Heart right ventricle (tissue), 16 donors: ENCODE measurements around the gene MGAT5. TPM values are rescaled to one million over a fixed set of nuclear protein-coding genes. Genes with fewer than 3 reads are reported as not detected.
A peak's percentile ranks its signal among the peaks of the same experiment; 100 is the strongest.

Source experiments
- ATAC-seq, 8 donors: fragments of 200-7000 bp; cut with Tn5 transposase; one replicate each; pipeline ENCODE4 v1.9.1; 2020; ENCODE audit warnings: mild to moderate bottlenecking in 8 of 8, moderate library complexity in 8 of 8, moderate number of reproducible peaks in 1 of 8
- DNase-seq, 2 donors: peaks; one replicate each; pipeline ENCODE4 v3.0.0-alpha.2; 2020
- H3K27ac ChIP-seq, 10 donors: fragments of 200-600 bp; sonication (generic) in 2 of 10; one replicate each; pipeline versions ENCODE4 v1.5.0 to v1.8.0; 2020 to 2022; ENCODE audit warnings: mild to moderate bottlenecking in 3 of 10
- H3K27me3 ChIP-seq, 7 donors: fragments of 200-600 bp; one replicate each; pipeline ENCODE4 v1.8.0; 2021 to 2022; ENCODE audit warnings: mild to moderate bottlenecking in 2 of 7
- H3K36me3 ChIP-seq, 9 donors: fragments of 200-600 bp; sonication (generic) in 1 of 9; one replicate each; pipeline versions ENCODE4 v1.5.0 to v1.8.0; 2020 to 2022; ENCODE audit warnings: mild to moderate bottlenecking in 2 of 9
- H3K4me1 ChIP-seq, 9 donors: fragments of 200-600 bp; sonication (generic) in 1 of 9; one replicate each; pipeline versions ENCODE4 v1.5.0 to v1.8.0; 2020 to 2022; ENCODE audit warnings: mild to moderate bottlenecking in 4 of 9
- H3K4me3 ChIP-seq, 10 donors: fragments of 200-600 bp; sonication (generic) in 2 of 10; one replicate each; pipeline versions ENCODE4 v1.5.0 to v1.8.0; 2020 to 2022; ENCODE audit warnings: mild to moderate bottlenecking in 7 of 10, moderate library complexity in 2 of 10
- H3K9me3 ChIP-seq, 11 donors: fragments of 200-600 bp in 10 of 11; sonication (generic) in 2 of 11; one replicate each; pipeline versions ENCODE4 v1.5.0 to v1.8.0; 2013 to 2022; ENCODE audit warnings: mild to moderate bottlenecking in 2 of 11, control low read depth in 1 of 11, moderate library complexity in 1 of 11
- WGBS, 2 donors: extraction: QIAGEN DNeasy Blood & Tissue Kit; methylation state at CpG; one replicate each; pipeline ENCODE4 v1.1.7; 2013; ENCODE audit warnings: inconsistent platforms in 1 of 2; 5-methylcytosine and 5-hydroxymethylcytosine counted together
- intact Hi-C, 10 donors: fragments of 100-400 bp; cut with DNase I; formaldehyde crosslinking; loops; one replicate each; pipeline versions ENCODE4 v1.11.1 to v1.14.2; 2022
- polyA plus RNA-seq, 2 donors: library from polyadenylated mRNA; stranded (reverse); fragments of 200-250 nt; gene quantifications; one replicate each; pipeline ENCODE4 v1.2.3, GENCODE V29; 2013
- total RNA-seq, 10 donors: library from RNA; stranded (reverse); fragmentation: NEBNext Ultra II Directional in 3 of 10; extraction: Animal tissue kit (Norgen Biotek cat#: 25700) in 3 of 10; gene quantifications; one replicate each; pipeline versions ENCODE4 v1.2.1 to v1.2.4, GENCODE V29; 2021 to 2023
- TF ChIP-seq, protein P1 (sequence below), 9 donors: fragments of 200-600 bp; sonication (generic) in 2 of 9; IDR thresholded peaks; one replicate each; pipeline versions ENCODE4 v1.5.0 to v1.8.0; 2021 to 2022; ENCODE audit warnings: antibody characterized with exemption in 9 of 9, mild to moderate bottlenecking in 5 of 9, moderate library complexity in 1 of 9
- donor health status: Arrhythmogenic right ventricular cardiomyopathy.
- donor health status: ischemic (EF 13 %, LVEDD 7.1; RV severe dilation, severe dysfunction).
- donor health status: healthy with polysubstance abuse.
- donor health status: DM: no; HTN: yes; CAD: no.
- donor health status: DM: no; HTN: no; CAD: no.
- donor health status: ischemic (EF 25% LVEDD 6.9; RV normal size, moderate dysfunction).
- donor health status: ischemic (EF 25% LVEDD 5.7; RV mildly dilated, moderate dysfunction).
- donor health status: healthy.
- donor health status: DM: yes; HTN: yes; CAD: no.
- donor health status: Ischemic cardiomyopathy.
- donor health status: ischemic (EF 35%, LVEDD 5.7; RV mildly dilated, moderate dysfunction).
- donor health status: nonischemic (EF 11% LVEDD 7.7; RV severe dilation, severe dysfunction).
- donor health status: DM: yes; HTN: yes; CAD: no.
- donor health status: PGD.
- donor health status: ischemic (EF 29% LVEDD 5.4; RV normal size, mild dysfunction).
- donor health status: nonischemic (EF 23%, LVEDD 6.1; RV moderate dilation, normal function).

The MGAT5 gene
- total and polyA plus RNA-seq, 12 donors = 6.4 to 111 (median 92.2) TPM

DNA sequence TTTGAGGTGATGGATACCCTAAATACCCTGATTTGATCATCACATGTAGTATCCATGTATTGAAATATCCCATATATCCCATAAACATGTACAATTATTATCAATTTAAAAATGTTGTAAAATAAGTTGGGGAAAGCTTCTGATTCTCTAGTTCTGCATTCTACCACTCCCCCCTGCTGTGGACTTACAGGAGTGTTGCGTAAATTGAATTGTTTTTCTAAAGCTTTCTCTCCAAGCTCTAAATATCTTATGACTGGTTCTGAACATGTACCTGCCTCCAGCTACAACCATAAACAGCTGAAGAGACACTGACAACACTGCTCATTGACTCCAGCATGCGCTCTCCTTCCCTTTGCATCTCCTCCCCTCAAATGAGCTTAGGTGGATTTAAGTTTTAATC, 145.2 kb downstream of the MGAT5 start:
- Histone ChIP-seq H3K27ac (no peak overlapping the region), H3K27me3 (no peaks in the 10 kb centered on the region), H3K4me3 (no peak overlapping the region), H3K9me3 (no peaks in the 10 kb centered on the region), H3K36me3 (peaks cover 0 to 25% (median 7%) of the 10 kb centered on the region in 9 donors), H3K4me1 (peaks cover 16 to 57% (median 38%) of the 10 kb centered on the region in 9 donors)
- TF ChIP-seq, protein P1, sequence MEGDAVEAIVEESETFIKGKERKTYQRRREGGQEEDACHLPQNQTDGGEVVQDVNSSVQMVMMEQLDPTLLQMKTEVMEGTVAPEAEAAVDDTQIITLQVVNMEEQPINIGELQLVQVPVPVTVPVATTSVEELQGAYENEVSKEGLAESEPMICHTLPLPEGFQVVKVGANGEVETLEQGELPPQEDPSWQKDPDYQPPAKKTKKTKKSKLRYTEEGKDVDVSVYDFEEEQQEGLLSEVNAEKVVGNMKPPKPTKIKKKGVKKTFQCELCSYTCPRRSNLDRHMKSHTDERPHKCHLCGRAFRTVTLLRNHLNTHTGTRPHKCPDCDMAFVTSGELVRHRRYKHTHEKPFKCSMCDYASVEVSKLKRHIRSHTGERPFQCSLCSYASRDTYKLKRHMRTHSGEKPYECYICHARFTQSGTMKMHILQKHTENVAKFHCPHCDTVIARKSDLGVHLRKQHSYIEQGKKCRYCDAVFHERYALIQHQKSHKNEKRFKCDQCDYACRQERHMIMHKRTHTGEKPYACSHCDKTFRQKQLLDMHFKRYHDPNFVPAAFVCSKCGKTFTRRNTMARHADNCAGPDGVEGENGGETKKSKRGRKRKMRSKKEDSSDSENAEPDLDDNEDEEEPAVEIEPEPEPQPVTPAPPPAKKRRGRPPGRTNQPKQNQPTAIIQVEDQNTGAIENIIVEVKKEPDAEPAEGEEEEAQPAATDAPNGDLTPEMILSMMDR (IDR thresholded peaks at IDR 0.05) = no peak
- ATAC-seq = no peak
- intact Hi-C loops = no loop called here
- WGBS, 2 donors = 93 to 98% methylated on average over 2 of the region's 2 CpGs
- no peak for DNase-seq

DNA sequence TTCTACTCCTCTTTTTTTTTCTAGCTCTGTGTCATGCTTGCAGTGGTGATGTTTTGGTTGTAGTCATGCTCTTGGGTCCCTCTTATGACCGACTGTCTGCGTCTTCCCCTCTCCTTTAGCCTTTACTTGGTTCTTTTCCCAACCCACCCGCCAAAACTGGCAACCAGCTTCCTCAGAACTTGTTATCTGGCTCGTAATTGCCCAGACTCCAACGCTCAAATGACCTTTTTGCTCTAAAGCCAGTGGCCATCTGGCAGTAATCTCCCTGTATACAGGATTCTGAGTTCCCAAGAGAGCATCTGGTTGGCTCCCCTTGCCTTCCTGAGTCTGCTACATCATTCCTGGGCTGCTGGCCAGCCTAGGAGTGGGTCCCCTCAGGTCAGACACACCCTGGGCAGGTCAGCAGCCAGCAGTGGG, 147.2 kb downstream of the MGAT5 start:
- ATAC-seq (peak; percentile 74 to 93 (median 80)), DNase-seq (peak; percentile 74 to 83)
- 6 to 17% methylated on average over 5 of the region's 5 CpGs for WGBS, 2 donors
- Histone ChIP-seq H3K4me3 (no peak overlapping the region), H3K9me3 (no peaks in the 10 kb centered on the region), H3K4me1 (peaks cover 16 to 63% (median 47%) of the 10 kb centered on the region in 9 donors), H3K27ac (peak overlapping the region; percentile 11 to 88 (median 68)), H3K27me3 (no peaks in the 10 kb centered on the region), H3K36me3 (peaks cover 0 to 35% (median 8%) of the 10 kb centered on the region in 9 donors)
- TF ChIP-seq, protein P1 (IDR thresholded peaks at IDR 0.05) = no peak
- intact Hi-C loops = loop anchor here in 1 of 10 donors (5.0 kb wide), 1 partner anchor 34 kb away; no protein-coding TSS in a partner anchor

DNA sequence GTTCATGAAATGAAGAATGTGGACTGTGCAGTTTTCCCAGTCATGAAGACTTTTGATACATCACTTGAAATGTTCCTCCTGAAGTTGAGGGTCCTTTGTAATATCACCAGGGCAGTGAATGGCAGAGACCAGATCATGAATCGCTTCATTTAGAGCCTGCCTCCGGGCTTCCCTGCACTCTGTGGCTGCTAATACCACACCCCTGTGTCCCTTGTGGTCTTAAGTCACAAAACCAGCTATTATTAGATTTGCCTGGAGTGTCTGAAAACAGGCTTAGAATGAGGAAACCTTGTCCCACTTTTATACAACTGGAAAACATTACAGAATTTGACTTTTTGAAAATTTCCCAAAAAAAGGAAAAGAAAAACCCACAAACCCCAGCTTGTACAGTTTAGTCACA, 147.9 kb downstream of the MGAT5 start:
- DNase-seq (peak in 1 of 2 donors; percentile 25), ATAC-seq (peak; percentile 57 to 87 (median 80))
- H3K36me3 ChIP-seq = peaks cover 0 to 39% (median 8%) of the 10 kb centered on the region in 9 donors
- H3K4me3 ChIP-seq = no peak overlapping the region
- peak overlapping the region; percentile 38 to 88 (median 68) for H3K27ac ChIP-seq
- no peaks in the 10 kb centered on the region for H3K9me3 ChIP-seq
- intact Hi-C loops = loop anchor here in 1 of 10 donors (5.0 kb wide), 1 partner anchor 34 kb away; no protein-coding TSS in a partner anchor
- 18 to 48% methylated on average over 2 of the region's 2 CpGs for WGBS, 2 donors
- H3K4me1 ChIP-seq = peaks cover 16 to 63% (median 47%) of the 10 kb centered on the region in 9 donors
- TF ChIP-seq, protein P1 (IDR thresholded peaks at IDR 0.05) = no peak
- H3K27me3 ChIP-seq = no peaks in the 10 kb centered on the region

DNA sequence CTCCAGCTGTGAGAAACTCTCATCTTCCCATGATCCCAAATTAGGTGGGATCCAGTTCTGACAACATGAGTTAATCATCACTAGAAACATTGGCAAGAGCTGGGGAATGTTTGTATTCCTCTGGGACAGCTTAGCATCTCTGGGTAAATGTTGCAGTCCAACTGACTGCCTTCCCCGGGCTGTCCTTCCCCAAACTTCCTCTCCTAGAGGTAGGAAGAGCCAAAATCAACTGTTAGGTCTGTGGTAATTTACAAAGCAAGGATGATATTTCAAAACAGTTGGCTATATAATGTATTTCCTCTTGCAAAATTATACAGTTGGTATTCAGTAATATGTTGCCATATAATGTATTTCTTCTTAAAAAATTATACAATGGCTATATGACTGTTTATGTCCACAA, 148.5 kb downstream of the MGAT5 start:
- ATAC-seq (peak; percentile 62 to 86 (median 76)), DNase-seq (peak in 1 of 2 donors; percentile 57)
- H3K27ac ChIP-seq = peak overlapping the region in 9 of 10 donors; percentile 39 to 88 (median 71)
- TF ChIP-seq, protein P1 (IDR thresholded peaks at IDR 0.05) = no peak
- no peaks in the 10 kb centered on the region for H3K9me3 ChIP-seq
- intact Hi-C loops = loop anchor here in 1 of 10 donors (5.0 kb wide), 1 partner anchor 35 kb away; no protein-coding TSS in a partner anchor
- no peak overlapping the region for H3K4me3 ChIP-seq
- H3K4me1 ChIP-seq = peaks cover 16 to 64% (median 47%) of the 10 kb centered on the region in 9 donors
- H3K36me3 ChIP-seq = peaks cover 0 to 35% (median 8%) of the 10 kb centered on the region in 9 donors
- WGBS, 2 donors = 21 to 55% methylated on average over 1 of the region's 1 CpG
- no peaks in the 10 kb centered on the region for H3K27me3 ChIP-seq
